T-helper 2 cell treated with Interferon-gamma antibody and Interleukin-4, amounts not matched to agents 5 μg/mL and 100 μg/mL, for 36 hours (primary cell): ENCODE results near the gene GPX5.
"Not testable (repeated sequence)": the region's sequence is repeated elsewhere in the genome, so short reads cannot be mapped to it uniquely, and the experiment has no call there.

Source experiments
- DNase-seq: peaks from one replicate; pipeline ENCODE4 v3.0.0; 2021; ENCODE audit warnings: low spot score
- H3K27ac Mint-ChIP-seq: one replicate; pipeline ENCODE4 v1.8.0; 2021; ENCODE audit warnings: mild to moderate bottlenecking, mixed read lengths
- H3K27me3 Mint-ChIP-seq: one replicate; pipeline ENCODE4 v1.8.0; 2021; ENCODE audit warnings: low read depth, mixed read lengths
- H3K36me3 Mint-ChIP-seq: one replicate; pipeline ENCODE4 v1.8.0; 2021; ENCODE audit warnings: low read depth, mixed read lengths
- H3K4me1 Mint-ChIP-seq: one replicate; pipeline ENCODE4 v1.8.0; 2021; ENCODE audit warnings: low read depth, mixed read lengths
- H3K4me3 Mint-ChIP-seq: one replicate; pipeline ENCODE4 v1.8.0; 2022; ENCODE audit warnings: mild to moderate bottlenecking, moderate library complexity, mixed read lengths
- H3K9me3 Mint-ChIP-seq: one replicate; pipeline ENCODE4 v1.8.0; 2021; ENCODE audit warnings: mixed read lengths

The GPX5 gene

GRCh38 chr6:28501259-28501658, 24.4 kb upstream of the GPX5 start:
- H3K27ac Mint-ChIP-seq = no peak overlapping the region
- DNase-seq = no peak
- peaks cover 8% of the 10 kb centered on the region for H3K4me1 Mint-ChIP-seq
- H3K27me3 Mint-ChIP-seq = peaks cover 25% of the 10 kb centered on the region
- no peaks in the 10 kb centered on the region for H3K36me3 Mint-ChIP-seq
- no peaks in the 10 kb centered on the region for H3K9me3 Mint-ChIP-seq
- no peak overlapping the region for H3K4me3 Mint-ChIP-seq

- Mint-ChIP-seq H3K27me3 (peaks cover 23% of the 10 kb centered on the region), H3K4me1 (peaks cover 16% of the 10 kb centered on the region)
- not testable (repeated sequence) for H3K9me3 Mint-ChIP-seq, H3K27ac Mint-ChIP-seq, H3K4me3 Mint-ChIP-seq, H3K36me3 Mint-ChIP-seq, DNase-seq
Observed at GRCh38 chr6:28502136-28502535, 23.5 kb upstream of the GPX5 start.

GRCh38 chr6:28502709-28503305, 22.9 kb upstream of the GPX5 start:
- Mint-ChIP-seq H3K4me1 (peaks cover 20% of the 10 kb centered on the region), H3K27me3 (peaks cover 20% of the 10 kb centered on the region)
- not testable (repeated sequence) for H3K36me3 Mint-ChIP-seq, H3K27ac Mint-ChIP-seq, DNase-seq, H3K9me3 Mint-ChIP-seq, H3K4me3 Mint-ChIP-seq

GRCh38 chr6:28505733-28506132, 19.9 kb upstream of the GPX5 start:
- Mint-ChIP-seq H3K9me3 (no peaks in the 10 kb centered on the region), H3K4me1 (peaks cover 22% of the 10 kb centered on the region), H3K27me3 (peaks cover 9% of the 10 kb centered on the region), H3K27ac (no peak overlapping the region), H3K4me3 (no peak overlapping the region), H3K36me3 (no peaks in the 10 kb centered on the region)
- DNase-seq = no peak

- peak overlapping the region; percentile 64 for H3K27ac Mint-ChIP-seq
- DNase-seq = no peak
- no peaks in the 10 kb centered on the region for H3K36me3 Mint-ChIP-seq
- peaks cover 7% of the 10 kb centered on the region for H3K27me3 Mint-ChIP-seq
- peaks cover 22% of the 10 kb centered on the region for H3K4me1 Mint-ChIP-seq
- H3K4me3 Mint-ChIP-seq = peak overlapping the region; percentile 66
- H3K9me3 Mint-ChIP-seq = no peaks in the 10 kb centered on the region
Observed at GRCh38 chr6:28506807-28507475, 18.7 kb upstream of the GPX5 start.

- Mint-ChIP-seq H3K4me3 (no peak overlapping the region), H3K9me3 (no peaks in the 10 kb centered on the region), H3K36me3 (no peaks in the 10 kb centered on the region), H3K27me3 (peaks cover 24% of the 10 kb centered on the region), H3K4me1 (peaks cover 10% of the 10 kb centered on the region), H3K27ac (no peak overlapping the region)
- no peak for DNase-seq
Observed at GRCh38 chr6:28511628-28512300, 13.9 kb upstream of the GPX5 start.

- not testable (repeated sequence) for H3K36me3 Mint-ChIP-seq, H3K9me3 Mint-ChIP-seq
Observed at GRCh38 chr6:28512387-28512786, 13.3 kb upstream of the GPX5 start.

GRCh38 chr6:28515676-28516075, 10.0 kb upstream of the GPX5 start, which contains the start of gene GPX6:
Gene GPX6, minus strand, starts transcription at chr6:28515793. Its CDS starts 50 bp downstream, at chr6:28515743.
- H3K4me3 Mint-ChIP-seq = no peak within 1 kb of the TSS
- H3K9me3 Mint-ChIP-seq = no peaks in the 10 kb centered on the region
- H3K4me1 Mint-ChIP-seq = no peaks in the 10 kb centered on the region
- no peak for DNase-seq
- peaks cover 52% of the 10 kb centered on the region for H3K27me3 Mint-ChIP-seq
- H3K36me3 Mint-ChIP-seq = no peaks in the 10 kb centered on the region
- H3K27ac Mint-ChIP-seq = no peak within 1 kb of the TSS

More at GRCh38 chr6:28512387-28512786, 13.3 kb upstream of the GPX5 start:
- H3K4me3 Mint-ChIP-seq, DNase-seq, H3K27ac Mint-ChIP-seq, H3K4me1 Mint-ChIP-seq: not testable (repeated sequence)
- peaks cover 28% of the 10 kb centered on the region for H3K27me3 Mint-ChIP-seq

- no peaks in the 10 kb centered on the region for H3K36me3 Mint-ChIP-seq
- no peak overlapping the region for H3K27ac Mint-ChIP-seq
- DNase-seq = no peak
- H3K4me1 Mint-ChIP-seq = peaks cover 8% of the 10 kb centered on the region
- H3K27me3 Mint-ChIP-seq = peaks cover 56% of the 10 kb centered on the region
- no peaks in the 10 kb centered on the region for H3K9me3 Mint-ChIP-seq
- H3K4me3 Mint-ChIP-seq = no peak overlapping the region
Observed at GRCh38 chr6:28517964-28518363, 7.7 kb upstream of the GPX5 start.

GRCh38 chr6:28522594-28523240, 3.0 kb upstream of the GPX5 start:
- peak overlapping the region; percentile 4 for H3K27ac Mint-ChIP-seq
- peaks cover 66% of the 10 kb centered on the region for H3K27me3 Mint-ChIP-seq
- H3K4me3 Mint-ChIP-seq = peak overlapping the region; percentile 72
- H3K36me3 Mint-ChIP-seq = no peaks in the 10 kb centered on the region
- H3K9me3 Mint-ChIP-seq = no peaks in the 10 kb centered on the region
- DNase-seq = no peak
- H3K4me1 Mint-ChIP-seq = peaks cover 26% of the 10 kb centered on the region

GRCh38 chr6:28523241-28523622, 2.4 kb upstream of the GPX5 start:
- DNase-seq = no peak
- no peaks in the 10 kb centered on the region for H3K9me3 Mint-ChIP-seq
- H3K27ac Mint-ChIP-seq = peak overlapping the region; percentile 39
- H3K4me3 Mint-ChIP-seq = peak overlapping the region; percentile 72
- H3K4me1 Mint-ChIP-seq = peaks cover 26% of the 10 kb centered on the region
- peaks cover 68% of the 10 kb centered on the region for H3K27me3 Mint-ChIP-seq
- no peaks in the 10 kb centered on the region for H3K36me3 Mint-ChIP-seq

GRCh38 chr6:28530777-28531176, 5.1 kb downstream of the GPX5 start:
- Mint-ChIP-seq H3K27ac (no peak overlapping the region), H3K4me1 (peaks cover 5% of the 10 kb centered on the region), H3K36me3 (no peaks in the 10 kb centered on the region), H3K27me3 (peaks cover 79% of the 10 kb centered on the region), H3K4me3 (no peak overlapping the region), H3K9me3 (no peaks in the 10 kb centered on the region)
- DNase-seq = no peak

GRCh38 chr6:28531479-28532128, 5.9 kb downstream of the GPX5 start:
- no peaks in the 10 kb centered on the region for H3K36me3 Mint-ChIP-seq
- H3K27me3 Mint-ChIP-seq = peaks cover 78% of the 10 kb centered on the region
- DNase-seq = no peak

More at GRCh38 chr6:28531479-28532128, 5.9 kb downstream of the GPX5 start:
- no peaks in the 10 kb centered on the region for H3K9me3 Mint-ChIP-seq
- H3K27ac Mint-ChIP-seq = no peak overlapping the region
- H3K4me3 Mint-ChIP-seq = no peak overlapping the region
- H3K4me1 Mint-ChIP-seq = peaks cover 2% of the 10 kb centered on the region
